NCI-H2107 treated with DMSO at 0.1 percent for 48 hours (cell line): Measurements from ENCODE around the gene CNGA3.
A peak's percentile ranks its signal among the peaks of the same experiment; 100 is the strongest.
"Not testable (repeated sequence)": the region's sequence is repeated elsewhere in the genome, so short reads cannot be mapped to it uniquely, and the experiment has no call there.

Source experiments
- DNase-seq: peaks from one replicate; lab custom pipeline; 2025; ENCODE audit not compliant: unreplicated experiment; lab: John Stamatoyannopoulos, UW

Gene CNGA3

DNA sequence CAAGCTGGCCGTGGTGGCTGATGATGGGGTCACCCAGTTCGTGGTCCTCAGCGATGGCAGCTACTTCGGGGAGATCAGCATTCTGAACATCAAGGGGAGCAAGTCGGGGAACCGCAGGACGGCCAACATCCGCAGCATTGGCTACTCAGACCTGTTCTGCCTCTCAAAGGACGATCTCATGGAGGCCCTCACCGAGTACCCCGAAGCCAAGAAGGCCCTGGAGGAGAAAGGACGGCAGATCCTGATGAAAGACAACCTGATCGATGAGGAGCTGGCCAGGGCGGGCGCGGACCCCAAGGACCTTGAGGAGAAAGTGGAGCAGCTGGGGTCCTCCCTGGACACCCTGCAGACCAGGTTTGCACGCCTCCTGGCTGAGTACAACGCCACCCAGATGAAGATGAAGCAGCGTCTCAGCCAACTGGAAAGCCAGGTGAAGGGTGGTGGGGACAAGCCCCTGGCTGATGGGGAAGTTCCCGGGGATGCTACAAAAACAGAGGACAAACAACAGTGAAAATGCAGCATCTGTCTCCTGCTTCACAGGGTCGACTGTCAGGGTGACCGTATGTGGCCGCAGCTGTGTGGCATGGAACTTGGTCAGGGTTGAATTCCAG lies 50.6 kb downstream of the CNGA3 start:
- DNase-seq, result no peak

DNA sequence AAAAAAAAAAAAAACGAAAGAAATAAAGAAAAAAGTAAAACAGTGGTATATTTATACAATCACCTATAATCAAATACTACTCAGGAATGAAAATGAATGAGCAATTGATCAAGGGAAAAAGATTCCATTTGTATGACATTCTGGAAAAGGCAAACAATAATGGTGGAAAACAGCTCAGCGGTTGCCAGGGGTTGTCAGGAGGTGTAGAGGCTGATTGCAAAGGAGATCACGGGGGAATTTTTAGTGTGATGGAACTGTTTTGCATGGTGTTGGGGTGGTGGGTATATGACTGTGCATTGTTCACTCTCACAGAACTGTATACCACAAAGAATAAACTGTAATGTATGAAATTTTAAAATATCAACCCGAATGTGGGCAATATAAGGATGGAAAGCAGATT lies 52.9 kb downstream of the CNGA3 start:
- no peak for DNase-seq

- DNase-seq, result no peak
Observed at GRCh38 chr2:98403878-98404277, 57.6 kb downstream of the CNGA3 start.

GRCh38 chr2:98404556-98405250 lies 58.4 kb downstream of the CNGA3 start:
- no peak for DNase-seq

DNA sequence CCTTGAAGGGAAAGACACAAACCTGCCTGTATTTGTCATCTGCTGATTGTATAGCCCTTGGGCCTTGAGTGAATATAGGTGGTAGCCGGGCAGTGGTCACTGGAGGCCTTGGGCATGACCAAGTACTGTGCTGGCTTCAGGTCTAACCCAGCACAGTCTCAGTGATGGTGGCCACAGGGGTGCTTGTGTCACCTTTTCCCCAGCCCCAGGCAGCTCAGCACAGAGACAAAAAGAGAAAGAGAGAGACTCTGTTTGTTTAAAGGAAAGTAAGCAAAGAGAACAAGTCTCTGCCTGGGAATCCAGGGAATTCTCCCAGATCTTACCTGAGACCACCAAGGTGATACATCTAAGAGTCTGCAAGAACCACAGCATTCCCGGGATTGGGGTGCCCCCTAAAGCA lies 59.0 kb downstream of the CNGA3 start:
- DNase-seq, result no peak

GRCh38 chr2:98408155-98408554 lies 61.9 kb downstream of the CNGA3 start:
- DNase-seq, result no peak

DNA sequence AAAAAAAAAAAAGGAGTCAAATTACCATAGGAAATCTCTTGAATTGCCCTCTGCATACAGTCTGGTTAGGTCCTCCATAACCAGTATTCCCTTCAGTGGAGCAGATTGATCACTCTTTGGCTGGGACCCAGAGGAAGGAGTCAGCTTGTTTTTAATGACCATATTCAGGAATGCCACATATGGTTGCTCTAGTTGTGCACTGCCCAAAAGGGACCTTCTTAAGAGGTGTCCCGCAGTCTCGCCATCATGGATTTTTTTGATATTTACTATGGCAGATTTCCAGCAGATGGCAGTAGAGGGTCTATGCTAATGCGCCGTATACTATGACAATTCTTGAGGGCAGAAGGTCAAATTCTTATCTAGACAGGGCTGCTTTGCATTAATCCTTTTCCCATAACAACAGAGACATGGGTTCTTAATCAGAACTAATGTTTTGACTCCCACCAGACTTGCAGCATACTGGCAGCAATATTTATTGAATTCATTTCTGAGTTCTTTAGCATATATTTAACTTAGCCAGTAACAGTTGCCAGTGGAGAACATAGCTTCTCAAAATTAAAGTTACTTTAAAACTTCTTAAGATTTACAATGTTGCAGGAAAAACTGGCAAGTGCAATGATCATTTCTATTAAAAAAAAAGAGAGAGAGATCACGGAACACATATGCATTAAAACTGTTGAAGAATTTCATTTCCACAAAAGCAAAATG lies 66.6 kb downstream of the CNGA3 start:
- peak; percentile 50 for DNase-seq

- DNase-seq, result not testable (repeated sequence)
Observed at GRCh38 chr2:98414246-98414645, 68.0 kb downstream of the CNGA3 start.

GRCh38 chr2:98415719-98416248 lies 69.5 kb downstream of the CNGA3 start:
- DNase-seq, result not testable (repeated sequence)

- DNase-seq, result no peak
Observed at GRCh38 chr2:98416383-98417159, 70.3 kb downstream of the CNGA3 start.

DNA sequence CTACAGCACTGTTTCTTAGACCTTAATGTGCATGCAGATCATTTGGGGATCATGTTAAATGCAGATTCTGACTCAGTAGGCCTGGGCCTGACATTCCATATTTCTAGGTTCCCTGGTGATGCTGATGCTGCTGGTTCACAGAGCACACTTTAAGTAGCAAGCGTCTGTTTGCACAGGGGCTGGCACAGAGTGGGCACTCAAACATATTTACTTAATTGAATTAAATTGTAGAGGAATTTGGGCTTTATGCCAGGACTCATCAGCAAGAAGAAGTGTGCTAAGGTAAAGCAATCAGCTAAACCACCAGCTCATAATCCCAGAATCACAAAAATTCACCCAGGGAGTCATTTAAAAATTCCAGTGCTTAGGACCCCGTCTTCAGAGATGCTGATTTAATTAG lies 73.3 kb downstream of the CNGA3 start:
- no peak for DNase-seq

GRCh38 chr2:98419977-98420725 lies 73.9 kb downstream of the CNGA3 start:
- DNase-seq, result no peak

DNA sequence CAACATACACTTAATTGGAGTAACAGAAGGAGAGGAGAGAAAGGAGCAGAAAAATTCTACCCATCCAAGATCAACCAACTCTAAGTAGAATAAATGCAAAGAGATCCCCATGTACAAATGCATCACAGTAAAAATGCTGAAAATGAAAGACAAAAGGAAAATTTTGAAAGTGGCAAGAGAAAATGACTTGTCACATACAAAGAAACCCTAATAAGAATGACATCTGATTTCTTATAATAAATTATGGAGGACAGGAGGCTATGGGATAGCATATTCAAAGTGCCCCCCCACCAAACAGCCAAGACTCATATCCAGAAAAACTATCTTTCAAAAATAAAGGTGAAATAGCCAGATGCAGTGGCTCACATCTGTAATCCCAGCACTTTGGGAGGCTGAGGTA lies 76.2 kb downstream of the CNGA3 start:
- no peak for DNase-seq

GRCh38 chr2:98426771-98427170 lies 80.5 kb downstream of the CNGA3 start:
- DNase-seq, result no peak

DNA sequence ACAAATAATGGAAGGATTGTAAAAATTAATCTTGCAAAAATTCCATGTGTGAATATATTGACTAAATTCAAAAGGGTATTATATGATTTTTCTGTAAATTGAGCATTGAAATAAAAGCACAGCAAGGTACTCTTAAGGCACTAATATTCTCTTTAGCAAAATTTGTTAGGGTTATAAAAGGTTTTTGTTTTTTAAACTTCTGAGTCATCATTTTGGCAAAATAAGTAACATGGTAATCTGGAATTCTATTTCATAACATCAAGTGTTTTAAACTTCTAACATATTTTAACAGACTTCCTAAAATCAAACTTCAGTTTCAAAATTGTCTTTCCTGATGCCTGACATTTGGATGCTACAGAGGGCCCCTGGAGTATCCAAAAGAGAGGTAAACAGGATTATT lies 85.9 kb downstream of the CNGA3 start:
- DNase-seq, result no peak

DNA sequence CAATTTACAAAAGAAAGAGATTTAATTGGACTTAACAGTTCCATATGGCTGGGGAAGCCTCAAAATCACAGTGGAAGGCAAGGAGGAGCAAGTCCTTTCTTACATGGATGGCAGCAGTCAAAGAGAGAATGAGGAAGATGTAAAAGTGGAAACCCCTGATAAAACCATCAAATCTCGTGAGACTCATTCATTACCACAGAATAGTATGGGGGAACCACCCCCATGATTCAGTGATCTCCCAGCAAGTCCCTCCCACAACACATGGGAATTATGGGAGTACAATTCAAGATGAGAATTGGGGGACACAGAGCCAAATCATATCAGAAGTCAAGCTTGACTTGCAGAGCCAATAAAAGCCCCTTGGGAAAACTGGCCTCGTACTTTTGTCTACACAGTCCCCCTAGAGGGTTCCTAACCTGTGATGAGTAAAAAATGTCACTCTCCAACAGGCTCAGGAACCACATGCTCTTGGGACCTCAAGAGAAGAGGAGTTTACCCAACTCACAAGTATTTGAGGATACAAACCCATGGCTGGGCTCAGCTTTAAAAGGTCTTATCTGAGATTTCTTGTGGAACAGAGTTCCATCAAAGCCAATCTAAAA lies 87.2 kb downstream of the CNGA3 start:
- no peak for DNase-seq

- DNase-seq, result no peak
Observed at GRCh38 chr2:98434492-98434891, 88.2 kb downstream of the CNGA3 start.

DNA sequence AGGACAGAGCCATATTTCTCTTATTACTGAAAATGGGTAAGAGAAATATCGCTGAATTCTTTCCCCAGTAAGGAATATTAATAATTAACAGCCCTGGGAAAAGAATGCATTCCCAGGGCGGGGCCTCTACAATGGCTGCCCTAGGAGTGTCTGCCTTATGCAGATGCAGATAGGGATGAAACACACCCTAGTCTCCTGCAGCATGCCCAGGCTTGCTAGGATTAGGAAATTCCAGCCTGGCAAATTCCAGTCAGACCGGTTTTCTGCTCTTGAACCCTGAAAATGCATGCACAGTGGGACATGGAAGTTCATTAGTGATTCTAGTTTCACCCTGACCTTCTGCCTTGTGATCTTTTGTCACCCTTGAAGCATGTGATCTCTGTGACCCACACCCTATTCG lies 89.4 kb downstream of the CNGA3 start:
- not testable (repeated sequence) for DNase-seq

GRCh38 chr2:98436734-98437133 lies 90.5 kb downstream of the CNGA3 start:
- DNase-seq, result no peak
